Mesenteric fat pad (tissue), 1 donor: Measurements from ENCODE around the gene KIF16B. TPM values are rescaled to one million over a fixed set of nuclear protein-coding genes. Genes with fewer than 3 reads are reported as not detected.

Experiments used
- DNase-seq: peaks from one replicate; pipeline ENCODE4 v3.0.0-alpha.2; 2020; ENCODE audit warnings: low spot score
- total RNA-seq: library from RNA; stranded (reverse); fragmentation: NEBNext Ultra II Directional; extraction: Animal tissue kit (Norgen Biotek cat#: 25700); gene quantifications from one replicate; pipeline ENCODE4 v1.2.1, GENCODE V29; 2021
- donor health status: DM: yes; HTN: yes; CAD: no.

KIF16B gene
- total RNA-seq, 1 donor from 2014 or later: 19.7 TPM

DNA sequence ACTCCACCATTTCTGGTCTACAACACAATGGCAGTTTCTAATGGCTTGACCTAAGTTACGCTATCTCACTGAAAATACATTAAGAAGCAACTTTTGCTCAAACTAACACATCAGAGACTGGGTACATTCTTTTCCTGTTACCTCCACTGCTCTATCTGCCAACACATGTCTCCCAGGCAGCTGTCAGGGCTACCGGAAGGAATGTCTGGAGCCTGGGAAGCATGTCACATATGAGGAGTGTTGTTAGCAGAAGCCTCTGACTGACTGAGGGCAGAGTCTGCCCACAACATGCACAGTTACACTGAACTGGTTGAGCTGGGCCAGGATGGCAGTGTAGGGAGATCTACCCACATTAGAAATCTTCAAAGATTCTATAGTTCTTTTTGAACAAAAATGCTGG, 264.5 kb downstream of the KIF16B start:
- no peak for DNase-seq

GRCh38 chr20:16302818-16303217, 270.4 kb downstream of the KIF16B start:
- DNase-seq: no peak

DNA sequence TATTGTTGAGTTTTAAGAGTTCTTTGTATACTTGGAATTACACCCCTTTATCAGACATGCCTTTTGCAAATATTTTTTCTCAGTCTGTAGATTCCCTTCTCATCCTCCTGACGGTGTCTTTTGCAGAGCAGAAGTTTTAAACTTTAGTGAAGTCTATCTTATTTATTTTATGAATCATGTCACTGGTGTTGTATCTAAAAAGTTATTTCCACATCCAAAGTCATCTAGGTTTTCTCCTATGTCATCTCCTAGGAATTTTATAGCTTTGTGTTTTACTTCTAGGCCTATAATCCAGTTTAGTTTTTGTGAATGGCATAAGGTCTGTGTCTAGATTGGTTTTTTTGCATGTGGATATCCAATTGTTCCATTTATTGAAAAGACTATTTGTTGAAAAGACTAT, 271.3 kb downstream of the KIF16B start:
- DNase-seq: no peak

DNA sequence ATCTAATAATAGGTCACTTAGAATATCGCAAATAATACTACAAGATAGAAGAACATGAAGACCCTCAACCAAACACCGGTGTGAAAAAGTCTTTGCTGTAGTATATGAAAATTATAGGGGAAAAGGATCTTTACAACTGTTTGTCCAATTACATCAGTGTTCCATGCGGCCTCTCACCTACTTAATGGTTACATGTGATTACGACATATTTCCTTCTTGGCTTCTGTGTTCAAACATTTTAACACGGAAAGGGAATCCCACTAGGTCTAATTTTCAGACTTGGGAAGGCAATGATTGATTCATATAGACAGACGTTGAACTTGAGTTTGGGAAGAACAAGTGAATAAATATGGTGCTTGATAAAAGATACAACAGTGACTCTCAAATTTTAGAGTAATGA, 273.4 kb downstream of the KIF16B start:
- no peak for DNase-seq

GRCh38 chr20:16296931-16297330, 276.3 kb downstream of the KIF16B start:
- no peak for DNase-seq

GRCh38 chr20:16295534-16295933, 277.7 kb downstream of the KIF16B start:
- DNase-seq: no peak

DNA sequence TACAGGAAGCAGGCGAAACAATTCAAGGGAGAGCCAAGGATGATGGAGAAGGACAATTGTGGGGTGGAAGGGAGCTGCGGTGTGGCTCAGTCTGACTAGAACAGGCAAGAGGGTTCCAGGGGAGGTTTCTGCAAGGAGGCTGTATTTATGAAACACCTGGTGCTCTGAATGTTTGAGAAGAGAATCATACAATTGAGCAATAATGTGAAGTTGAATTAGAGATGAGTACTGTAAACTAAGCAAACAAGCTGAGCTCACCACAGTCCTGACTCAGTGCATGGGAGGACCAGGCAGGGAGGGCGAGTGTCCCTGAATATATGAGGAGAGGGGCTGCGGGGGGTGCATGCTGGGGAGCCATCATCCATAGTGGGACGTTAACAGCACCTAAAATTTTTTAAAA, 279.7 kb downstream of the KIF16B start:
- no peak for DNase-seq

GRCh38 chr20:16292226-16292880, 280.9 kb downstream of the KIF16B start:
- no peak for DNase-seq

DNA sequence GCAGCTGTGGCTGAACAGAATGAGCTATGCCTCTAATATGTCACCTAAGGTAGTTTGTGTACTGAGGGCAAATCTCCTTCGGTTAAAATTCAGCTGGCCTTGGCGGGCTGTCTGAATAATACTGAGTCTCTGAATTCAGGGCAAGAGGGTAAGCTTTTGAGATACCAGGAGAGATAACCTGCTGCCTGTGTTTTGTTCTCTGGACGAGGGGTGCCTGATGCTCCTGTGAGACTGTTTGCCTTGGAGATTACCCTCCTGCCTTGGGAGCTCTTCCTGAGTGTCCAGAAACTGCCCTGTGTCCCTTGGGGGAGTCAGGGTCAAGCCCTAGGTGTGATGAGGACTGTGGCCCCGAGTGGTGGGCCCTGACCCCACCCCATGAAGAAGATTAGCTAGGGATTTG, 282.9 kb downstream of the KIF16B start:
- DNase-seq: no peak

- no peak for DNase-seq
Observed at GRCh38 chr20:16287776-16288175, 285.5 kb downstream of the KIF16B start.

- no peak for DNase-seq
Observed at GRCh38 chr20:16286601-16287000, 286.6 kb downstream of the KIF16B start.

GRCh38 chr20:16284385-16285100, 288.7 kb downstream of the KIF16B start:
- no peak for DNase-seq

- DNase-seq: no peak
Observed at GRCh38 chr20:16283978-16284377, 289.3 kb downstream of the KIF16B start.

GRCh38 chr20:16283307-16283706, 289.9 kb downstream of the KIF16B start:
- DNase-seq: no peak

DNA sequence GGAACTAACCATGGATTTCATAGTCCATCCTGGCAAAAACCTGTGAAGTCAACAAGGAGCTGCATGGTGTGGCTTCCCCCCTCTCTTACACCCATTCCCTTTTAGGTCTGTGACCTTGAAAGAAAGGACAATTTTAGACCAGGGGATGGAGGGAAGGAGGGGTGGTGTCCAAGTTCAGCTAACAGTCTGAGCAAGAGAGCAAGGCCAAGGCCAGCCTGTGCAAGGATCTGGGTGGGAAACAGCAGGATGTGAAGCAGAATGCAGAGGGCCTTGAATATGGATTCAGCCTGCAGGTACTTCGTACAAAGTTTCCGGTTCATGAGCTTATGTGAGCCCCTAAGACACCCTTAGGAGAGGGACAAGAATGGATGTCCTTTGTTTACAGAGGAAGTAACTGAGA, 293.0 kb downstream of the KIF16B start:
- DNase-seq: no peak

DNA sequence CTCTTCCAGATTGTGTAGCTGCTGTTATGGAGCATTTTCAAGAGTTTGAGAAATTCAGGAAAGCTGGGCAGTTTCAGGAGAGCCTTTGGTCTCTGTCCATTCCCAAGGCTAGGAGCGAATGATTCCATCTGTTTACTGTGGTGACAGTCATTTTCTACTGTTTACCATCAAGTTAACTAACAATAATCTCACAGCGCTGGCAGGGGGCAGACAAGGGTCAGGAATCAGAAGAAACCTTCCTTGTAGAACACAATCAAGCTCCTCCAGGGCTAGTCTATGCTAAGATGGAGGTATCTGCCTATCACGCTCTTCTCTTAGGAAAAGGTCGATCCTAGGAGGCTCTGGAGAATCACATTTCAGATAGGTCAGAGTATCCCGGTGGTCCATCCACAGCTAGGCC, 293.9 kb downstream of the KIF16B start:
- no peak for DNase-seq

- DNase-seq: no peak
Observed at GRCh38 chr20:16273812-16274555, 299.3 kb downstream of the KIF16B start.

DNA sequence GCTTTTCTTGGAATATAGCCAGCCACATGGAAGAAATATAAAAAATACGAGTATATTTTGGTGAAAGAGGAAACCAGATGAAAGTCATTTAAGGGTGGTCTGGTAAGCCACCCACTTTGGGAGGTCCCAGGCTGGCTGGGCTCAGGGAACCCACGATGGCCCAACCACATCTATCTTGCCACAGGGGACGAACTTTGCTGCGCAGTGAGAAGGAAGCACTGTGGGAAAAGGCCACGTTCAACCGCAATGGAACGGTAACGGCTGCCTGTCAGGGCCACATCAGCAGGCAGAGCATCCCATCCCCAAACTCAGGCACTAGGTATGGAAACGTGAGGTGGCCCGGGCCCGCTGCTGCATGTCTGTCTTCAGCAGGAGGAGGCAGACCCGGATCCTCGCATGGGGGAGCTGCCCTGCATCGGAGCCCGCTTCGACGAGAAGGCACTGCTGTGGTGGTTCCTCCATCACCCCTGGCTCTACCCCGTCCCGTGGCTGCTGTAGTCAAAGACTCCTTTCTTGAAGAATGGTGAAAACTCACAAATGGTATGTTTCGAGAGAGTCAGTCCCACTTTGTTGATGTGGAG, 300.4 kb downstream of the KIF16B start:
- DNase-seq: no peak

DNA sequence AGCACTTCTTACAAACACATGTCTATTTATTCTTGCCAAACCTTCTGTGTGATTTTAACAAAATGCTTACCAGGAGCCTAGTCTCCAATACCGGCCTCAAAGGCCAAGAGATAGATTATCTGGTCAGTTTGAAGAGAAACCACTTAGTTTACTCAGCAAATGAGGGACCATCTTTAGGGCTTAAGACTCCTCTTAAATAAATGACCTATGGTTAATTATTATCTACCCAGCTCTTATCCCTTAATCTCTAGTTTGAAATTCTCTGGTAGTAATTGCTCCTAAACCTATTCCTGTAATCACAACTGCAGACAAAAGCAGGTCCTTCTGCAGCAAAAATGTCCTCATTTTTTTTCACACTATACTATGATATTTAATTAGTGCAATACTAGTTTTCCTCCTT, 301.8 kb downstream of the KIF16B start:
- no peak for DNase-seq

GRCh38 chr20:16270989-16271388, 302.3 kb downstream of the KIF16B start:
- no peak for DNase-seq

GRCh38 chr20:16270314-16270931, 302.8 kb downstream of the KIF16B start:
- DNase-seq: no peak

- DNase-seq: no peak
Observed at GRCh38 chr20:16267526-16267925, 305.7 kb downstream of the KIF16B start.
